ENCODE measurements around the gene THOP1.

The THOP1 gene

DNA sequence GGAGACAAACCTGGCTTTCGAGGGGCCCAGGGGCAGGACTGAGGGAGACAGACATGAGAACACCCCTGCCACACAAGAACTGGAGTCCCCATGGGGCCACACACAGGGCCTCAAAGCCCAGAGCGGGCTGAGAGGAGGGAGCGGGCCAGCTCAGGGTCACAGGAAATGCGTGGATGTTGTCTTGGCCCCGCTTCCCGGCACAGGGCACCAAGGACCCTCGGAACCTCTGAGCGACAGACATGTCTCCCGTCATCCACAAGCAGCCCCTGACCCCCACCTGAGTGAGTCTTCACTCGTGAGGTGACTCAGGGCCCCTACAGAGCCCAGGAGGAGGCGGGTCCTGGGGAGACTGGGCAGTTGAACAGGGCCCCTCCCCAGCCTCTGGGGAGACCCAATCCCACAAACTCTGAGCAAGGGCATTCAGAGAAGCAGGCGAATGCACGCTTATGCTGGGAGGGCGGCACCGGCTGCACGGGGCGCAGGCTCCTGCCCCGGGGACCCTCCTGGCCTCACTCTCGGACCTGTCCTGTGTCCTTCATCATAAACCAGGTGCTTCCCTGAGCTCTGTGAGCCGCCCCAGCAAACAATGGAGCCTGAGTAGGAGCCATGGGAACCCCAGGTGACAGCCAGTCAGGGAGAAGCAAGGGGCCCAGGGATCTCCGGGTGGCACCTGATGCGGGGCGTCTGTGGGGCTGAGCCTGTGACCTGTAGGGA lies 22.4 kb upstream of the THOP1 start:
- DNase-seq (ENCODE audit: low read depth in 2 of 2): no peak

- DNase-seq (ENCODE audit: low read depth in 2 of 2): no peak
Measured at GRCh38 chr19:2763687-2764086, 21.6 kb upstream of the THOP1 start.

GRCh38 chr19:2764945-2765344 lies 20.4 kb upstream of the THOP1 start:
- no peak for DNase-seq (ENCODE audit: low read depth in 2 of 2)

DNA sequence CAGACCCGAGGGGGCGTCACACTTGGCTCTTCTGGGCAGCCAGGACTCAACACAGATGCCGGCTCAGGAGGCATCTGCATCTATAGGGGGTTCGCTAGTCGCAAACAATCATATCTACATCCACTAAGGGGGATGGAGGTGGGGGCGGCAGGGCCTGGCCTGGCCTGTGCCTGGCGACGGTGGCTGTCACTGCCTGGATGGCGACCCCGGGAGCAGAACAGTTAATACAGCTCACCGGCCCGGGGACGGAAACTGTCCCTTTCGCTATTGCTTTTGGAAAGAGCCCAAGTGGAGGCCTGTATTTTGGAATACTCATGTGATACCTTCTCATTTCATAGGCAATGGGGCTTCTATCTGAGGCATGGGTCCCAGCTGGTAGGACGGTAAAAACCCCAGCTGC lies 19.9 kb upstream of the THOP1 start:
- DNase-seq (ENCODE audit: low read depth in 2 of 2): no peak

GRCh38 chr19:2766594-2767372 lies 18.5 kb upstream of the THOP1 start:
- no peak for DNase-seq (ENCODE audit: low read depth in 2 of 2)

DNA sequence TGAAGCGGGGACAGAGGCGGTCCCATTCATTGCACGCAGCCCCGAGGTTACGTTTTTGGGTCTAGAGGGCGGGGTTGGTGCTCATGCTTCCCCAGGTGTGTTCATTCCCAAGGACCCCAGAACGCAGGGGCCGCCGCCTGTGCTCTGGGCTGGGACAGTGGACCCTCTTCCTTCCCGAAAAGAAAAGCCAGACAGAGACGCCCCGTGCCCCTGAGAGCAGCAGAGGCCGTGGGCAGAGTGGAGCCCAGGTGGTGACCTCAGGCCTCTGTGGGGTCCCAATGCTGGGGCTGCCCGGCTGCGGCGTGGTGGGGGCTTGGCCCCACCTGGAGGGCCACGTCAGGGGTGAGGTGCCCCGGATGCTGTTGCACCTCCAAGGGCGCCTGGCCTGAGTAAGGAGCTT lies 17.6 kb upstream of the THOP1 start:
- DNase-seq (ENCODE audit: low read depth in 2 of 2): no peak

DNA sequence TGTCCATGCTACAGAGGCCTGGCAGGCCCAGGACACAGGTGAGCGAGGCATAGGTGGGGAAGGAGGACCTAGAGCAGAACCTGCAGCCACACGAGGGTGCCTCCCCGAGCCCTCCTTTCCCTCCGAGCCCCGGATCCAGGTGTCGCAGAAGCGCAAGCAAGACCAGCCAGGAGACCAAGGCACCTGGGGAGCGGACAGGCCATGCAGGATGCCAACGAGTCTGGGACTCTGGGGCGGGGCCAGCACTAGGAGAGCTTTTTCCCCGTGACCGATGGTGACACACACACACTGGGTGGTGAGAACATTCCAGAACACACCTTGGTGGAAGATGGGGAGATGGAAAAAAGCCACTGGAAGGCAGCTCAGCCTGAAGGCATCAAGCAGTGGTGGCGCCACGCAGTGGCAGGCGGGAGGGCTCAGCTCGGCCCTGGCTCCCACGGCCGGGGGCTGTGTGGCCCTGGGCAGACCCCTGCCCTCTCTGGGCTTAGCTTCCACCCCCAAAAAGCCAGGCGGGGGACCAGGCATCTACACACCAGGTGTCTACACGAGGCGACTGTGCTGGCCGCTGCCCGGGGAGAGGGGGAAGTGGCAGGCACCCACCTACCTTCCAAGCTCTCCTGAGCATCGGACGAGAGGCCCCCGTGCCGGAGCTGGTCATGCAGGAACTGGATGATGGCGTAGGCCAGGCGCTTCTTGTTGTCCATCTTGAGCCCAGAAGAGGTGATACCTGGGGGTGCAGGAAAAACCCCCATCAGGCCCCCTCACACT lies 16.8 kb upstream of the THOP1 start:
- no peak for DNase-seq (ENCODE audit: low read depth in 2 of 2)

- DNase-seq (ENCODE audit: low read depth in 2 of 2): no peak
Measured at GRCh38 chr19:2769218-2769617, 16.1 kb upstream of the THOP1 start.

GRCh38 chr19:2770055-2771013 lies 15.0 kb upstream of the THOP1 start:
- DNase-seq (ENCODE audit: low read depth in 2 of 2): no peak

DNA sequence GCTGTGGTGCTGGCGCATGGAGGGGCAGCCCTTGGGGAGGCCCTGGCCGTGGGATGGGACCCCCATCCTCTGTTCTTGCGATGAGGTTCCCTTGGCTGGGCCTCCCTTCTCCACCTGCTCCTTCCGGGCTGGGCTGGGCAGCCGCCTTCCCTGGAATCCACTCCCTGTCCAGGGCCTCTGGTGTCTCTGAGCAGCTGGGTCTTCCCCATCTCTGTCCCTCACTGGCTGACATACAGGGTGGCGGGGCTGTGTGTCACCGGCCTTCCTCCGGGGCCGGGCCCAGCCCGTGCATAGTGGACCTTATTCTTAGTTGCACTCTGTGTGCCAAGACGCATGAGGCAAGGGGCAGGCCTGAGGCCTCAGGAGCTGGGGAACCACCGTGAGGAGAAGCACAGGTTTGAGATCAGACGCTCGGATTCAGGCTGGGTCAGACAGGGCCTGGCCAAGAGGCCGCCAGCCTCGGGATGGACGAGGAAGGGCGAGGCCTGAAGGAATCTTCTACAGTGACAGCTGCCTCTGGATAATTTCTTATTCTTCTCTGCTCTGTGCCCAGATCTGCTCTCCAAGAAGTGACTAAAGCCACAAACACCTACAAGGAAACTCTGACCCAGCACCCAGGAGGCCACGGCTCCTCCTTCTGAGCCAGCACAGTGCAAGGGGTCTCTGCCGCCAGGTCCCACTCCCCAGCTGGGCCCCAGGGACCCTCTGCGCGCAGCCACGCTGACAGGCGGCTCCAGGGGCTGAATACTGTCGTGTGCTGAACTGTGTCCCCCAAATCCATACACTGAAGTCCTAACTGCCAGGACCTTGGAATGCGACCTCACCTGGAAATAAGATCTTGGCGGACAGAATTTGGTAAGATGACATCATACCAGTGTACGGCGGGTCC lies 13.3 kb upstream of the THOP1 start:
- DNase-seq (ENCODE audit: low read depth in 2 of 2): no peak

DNA sequence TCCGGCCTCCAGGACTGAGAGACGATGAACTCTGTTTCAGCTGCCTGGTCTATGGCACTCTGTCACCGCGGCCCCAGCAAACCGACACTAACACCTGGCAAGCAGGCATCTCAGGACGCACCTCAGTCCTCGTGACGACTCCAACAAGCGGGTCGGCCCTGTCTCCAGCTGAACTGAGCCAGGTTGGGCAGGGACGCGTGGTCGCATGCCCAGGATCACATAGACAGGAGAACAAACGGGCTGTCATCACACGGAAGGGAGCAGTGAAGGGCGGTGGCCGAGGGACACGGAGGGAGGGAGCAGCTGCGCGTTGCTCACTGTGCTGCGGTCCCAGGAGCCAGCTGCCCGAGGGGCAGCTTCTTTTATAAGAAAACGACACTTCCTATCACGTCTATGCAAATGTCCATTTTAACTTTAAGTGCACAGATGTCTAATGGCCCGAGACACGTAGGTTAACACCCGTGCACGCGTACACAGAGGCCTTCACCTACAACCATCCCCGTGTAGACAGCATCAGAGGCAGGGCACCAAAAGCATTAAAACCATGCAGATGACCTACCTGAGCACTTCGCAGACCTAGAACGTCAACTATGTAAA lies 11.1 kb upstream of the THOP1 start:
- DNase-seq (ENCODE audit: low read depth in 2 of 2): no peak

DNA sequence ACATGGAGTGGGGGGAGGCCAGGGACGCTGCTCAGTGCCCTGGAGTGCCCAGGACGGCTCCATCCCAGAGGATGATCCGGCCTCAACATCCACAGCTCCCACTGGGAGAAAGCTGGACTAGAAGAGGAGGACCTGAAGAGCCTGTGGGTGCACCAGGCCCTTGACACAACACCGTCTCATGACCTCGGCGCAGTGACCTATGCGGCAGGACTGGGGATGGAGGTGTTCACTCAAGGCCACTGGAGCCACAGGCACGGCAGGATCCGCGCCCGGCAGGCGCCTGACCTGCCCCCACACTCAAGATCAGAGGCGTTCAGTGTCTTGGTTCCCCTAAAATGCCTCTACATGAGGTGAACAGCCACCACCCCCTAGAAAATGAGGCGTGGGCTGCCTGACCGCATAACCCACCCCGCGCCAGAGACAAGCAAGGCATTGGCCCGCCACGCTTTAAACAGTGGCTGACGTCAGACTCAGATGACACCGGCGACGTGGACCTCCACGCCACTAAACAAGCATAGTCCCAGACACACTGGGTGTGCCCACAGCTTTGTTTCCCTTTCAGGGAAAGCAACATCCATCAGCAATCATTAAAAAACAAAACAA lies 10.2 kb upstream of the THOP1 start:
- DNase-seq (ENCODE audit: low read depth in 2 of 2): no peak

- peak; percentile 49 to 64 for DNase-seq (ENCODE audit: low read depth in 2 of 2)
Measured at GRCh38 chr19:2775556-2776430, 9.5 kb upstream of the THOP1 start.

GRCh38 chr19:2777952-2778683 lies 7.2 kb upstream of the THOP1 start:
- DNase-seq (ENCODE audit: low read depth in 2 of 2): no peak

GRCh38 chr19:2779121-2779740 lies 6.1 kb upstream of the THOP1 start:
- no peak for DNase-seq (ENCODE audit: low read depth in 2 of 2)

- DNase-seq (ENCODE audit: low read depth in 2 of 2): no peak
Measured at GRCh38 chr19:2780284-2780683, 5.0 kb upstream of the THOP1 start.

DNA sequence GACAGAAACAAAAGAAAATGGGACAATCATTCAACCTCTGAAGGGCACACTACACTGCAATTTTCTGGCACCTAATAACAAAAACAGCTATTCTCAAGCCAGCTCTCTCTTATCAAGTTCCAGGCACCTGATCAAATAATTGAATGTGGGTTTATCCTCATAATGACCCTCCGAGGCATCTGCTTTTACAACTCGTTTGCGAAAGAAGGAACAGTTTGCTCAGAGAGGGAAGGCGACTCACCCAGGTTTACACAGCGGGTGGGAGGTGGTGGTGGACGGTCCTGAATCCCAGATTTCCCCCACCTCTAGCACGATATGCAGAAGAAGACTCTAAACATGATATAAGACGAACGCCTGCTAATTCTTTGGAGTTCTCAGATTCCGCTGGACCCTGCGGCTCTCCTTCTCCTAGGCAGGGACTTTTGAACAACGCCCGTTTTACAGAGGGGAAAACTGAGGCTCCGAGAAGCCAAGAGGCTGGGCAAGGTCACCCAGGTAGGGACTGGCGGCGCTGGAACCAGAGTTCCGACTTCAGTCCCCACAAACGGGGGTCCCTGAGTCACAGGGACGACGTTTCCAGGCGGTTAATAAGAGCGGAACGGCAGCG lies 2.9 kb upstream of the THOP1 start:
- DNase-seq (ENCODE audit: low read depth in 2 of 2): no peak

Measured in activated CD8-positive, alpha-beta memory T cell treated with anti-CD3 and anti-CD28 coated beads for 4 hours (primary cell).